ENCODE data around the gene TTLL6. TPM values are rescaled to one million over a fixed set of nuclear protein-coding genes. Genes with fewer than 3 reads are reported as not detected.

The TTLL6 gene
- total and polyA plus RNA-seq, 2 of the 8 experiments (the other 6 are each of a cell fraction or from before 2014, with no cell fraction given), result 2.6 to 4.3 TPM

DNA sequence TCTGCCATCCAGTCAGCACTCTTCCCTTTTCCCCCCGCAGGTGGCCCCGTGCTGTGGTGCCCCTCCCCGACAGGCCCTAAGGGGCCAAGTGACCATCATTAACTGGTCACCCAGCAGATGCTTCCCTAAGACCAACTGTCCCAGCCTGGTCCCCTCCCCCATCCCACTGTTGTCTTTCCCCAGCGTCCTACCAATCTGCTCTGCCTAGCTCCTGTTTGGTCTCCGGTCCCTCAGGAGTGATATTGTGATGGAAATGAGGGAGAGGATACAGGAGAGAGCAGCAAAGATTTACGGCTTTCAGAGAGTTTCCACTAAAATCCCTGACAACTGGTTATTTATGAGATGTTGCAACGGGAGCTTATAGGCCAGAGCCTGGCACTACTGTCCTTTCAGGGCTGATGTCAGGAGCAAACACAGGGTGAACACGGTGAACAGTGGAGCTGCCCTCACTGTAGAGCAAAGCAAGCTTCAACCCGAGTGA, 1.4 kb upstream of the TTLL6 start (continued):
- TF ChIP-seq, protein P1, sequence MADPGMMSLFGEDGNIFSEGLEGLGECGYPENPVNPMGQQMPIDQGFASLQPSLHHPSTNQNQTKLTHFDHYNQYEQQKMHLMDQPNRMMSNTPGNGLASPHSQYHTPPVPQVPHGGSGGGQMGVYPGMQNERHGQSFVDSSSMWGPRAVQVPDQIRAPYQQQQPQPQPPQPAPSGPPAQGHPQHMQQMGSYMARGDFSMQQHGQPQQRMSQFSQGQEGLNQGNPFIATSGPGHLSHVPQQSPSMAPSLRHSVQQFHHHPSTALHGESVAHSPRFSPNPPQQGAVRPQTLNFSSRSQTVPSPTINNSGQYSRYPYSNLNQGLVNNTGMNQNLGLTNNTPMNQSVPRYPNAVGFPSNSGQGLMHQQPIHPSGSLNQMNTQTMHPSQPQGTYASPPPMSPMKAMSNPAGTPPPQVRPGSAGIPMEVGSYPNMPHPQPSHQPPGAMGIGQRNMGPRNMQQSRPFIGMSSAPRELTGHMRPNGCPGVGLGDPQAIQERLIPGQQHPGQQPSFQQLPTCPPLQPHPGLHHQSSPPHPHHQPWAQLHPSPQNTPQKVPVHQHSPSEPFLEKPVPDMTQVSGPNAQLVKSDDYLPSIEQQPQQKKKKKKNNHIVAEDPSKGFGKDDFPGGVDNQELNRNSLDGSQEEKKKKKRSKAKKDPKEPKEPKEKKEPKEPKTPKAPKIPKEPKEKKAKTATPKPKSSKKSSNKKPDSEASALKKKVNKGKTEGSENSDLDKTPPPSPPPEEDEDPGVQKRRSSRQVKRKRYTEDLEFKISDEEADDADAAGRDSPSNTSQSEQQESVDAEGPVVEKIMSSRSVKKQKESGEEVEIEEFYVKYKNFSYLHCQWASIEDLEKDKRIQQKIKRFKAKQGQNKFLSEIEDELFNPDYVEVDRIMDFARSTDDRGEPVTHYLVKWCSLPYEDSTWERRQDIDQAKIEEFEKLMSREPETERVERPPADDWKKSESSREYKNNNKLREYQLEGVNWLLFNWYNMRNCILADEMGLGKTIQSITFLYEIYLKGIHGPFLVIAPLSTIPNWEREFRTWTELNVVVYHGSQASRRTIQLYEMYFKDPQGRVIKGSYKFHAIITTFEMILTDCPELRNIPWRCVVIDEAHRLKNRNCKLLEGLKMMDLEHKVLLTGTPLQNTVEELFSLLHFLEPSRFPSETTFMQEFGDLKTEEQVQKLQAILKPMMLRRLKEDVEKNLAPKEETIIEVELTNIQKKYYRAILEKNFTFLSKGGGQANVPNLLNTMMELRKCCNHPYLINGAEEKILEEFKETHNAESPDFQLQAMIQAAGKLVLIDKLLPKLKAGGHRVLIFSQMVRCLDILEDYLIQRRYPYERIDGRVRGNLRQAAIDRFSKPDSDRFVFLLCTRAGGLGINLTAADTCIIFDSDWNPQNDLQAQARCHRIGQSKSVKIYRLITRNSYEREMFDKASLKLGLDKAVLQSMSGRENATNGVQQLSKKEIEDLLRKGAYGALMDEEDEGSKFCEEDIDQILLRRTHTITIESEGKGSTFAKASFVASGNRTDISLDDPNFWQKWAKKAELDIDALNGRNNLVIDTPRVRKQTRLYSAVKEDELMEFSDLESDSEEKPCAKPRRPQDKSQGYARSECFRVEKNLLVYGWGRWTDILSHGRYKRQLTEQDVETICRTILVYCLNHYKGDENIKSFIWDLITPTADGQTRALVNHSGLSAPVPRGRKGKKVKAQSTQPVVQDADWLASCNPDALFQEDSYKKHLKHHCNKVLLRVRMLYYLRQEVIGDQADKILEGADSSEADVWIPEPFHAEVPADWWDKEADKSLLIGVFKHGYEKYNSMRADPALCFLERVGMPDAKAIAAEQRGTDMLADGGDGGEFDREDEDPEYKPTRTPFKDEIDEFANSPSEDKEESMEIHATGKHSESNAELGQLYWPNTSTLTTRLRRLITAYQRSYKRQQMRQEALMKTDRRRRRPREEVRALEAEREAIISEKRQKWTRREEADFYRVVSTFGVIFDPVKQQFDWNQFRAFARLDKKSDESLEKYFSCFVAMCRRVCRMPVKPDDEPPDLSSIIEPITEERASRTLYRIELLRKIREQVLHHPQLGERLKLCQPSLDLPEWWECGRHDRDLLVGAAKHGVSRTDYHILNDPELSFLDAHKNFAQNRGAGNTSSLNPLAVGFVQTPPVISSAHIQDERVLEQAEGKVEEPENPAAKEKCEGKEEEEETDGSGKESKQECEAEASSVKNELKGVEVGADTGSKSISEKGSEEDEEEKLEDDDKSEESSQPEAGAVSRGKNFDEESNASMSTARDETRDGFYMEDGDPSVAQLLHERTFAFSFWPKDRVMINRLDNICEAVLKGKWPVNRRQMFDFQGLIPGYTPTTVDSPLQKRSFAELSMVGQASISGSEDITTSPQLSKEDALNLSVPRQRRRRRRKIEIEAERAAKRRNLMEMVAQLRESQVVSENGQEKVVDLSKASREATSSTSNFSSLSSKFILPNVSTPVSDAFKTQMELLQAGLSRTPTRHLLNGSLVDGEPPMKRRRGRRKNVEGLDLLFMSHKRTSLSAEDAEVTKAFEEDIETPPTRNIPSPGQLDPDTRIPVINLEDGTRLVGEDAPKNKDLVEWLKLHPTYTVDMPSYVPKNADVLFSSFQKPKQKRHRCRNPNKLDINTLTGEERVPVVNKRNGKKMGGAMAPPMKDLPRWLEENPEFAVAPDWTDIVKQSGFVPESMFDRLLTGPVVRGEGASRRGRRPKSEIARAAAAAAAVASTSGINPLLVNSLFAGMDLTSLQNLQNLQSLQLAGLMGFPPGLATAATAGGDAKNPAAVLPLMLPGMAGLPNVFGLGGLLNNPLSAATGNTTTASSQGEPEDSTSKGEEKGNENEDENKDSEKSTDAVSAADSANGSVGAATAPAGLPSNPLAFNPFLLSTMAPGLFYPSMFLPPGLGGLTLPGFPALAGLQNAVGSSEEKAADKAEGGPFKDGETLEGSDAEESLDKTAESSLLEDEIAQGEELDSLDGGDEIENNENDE (IDR thresholded peaks at IDR 0.05; ENCODE audit: insufficient replicate concordance, low read length), result no peak
- TF ChIP-seq ASH2L (IDR thresholded peaks at IDR 0.05; ENCODE audit: low read length) (peak; percentile 91), SRF (IDR thresholded peaks at IDR 0.05; ENCODE audit: low read depth, low read length) (no peak), SP1 (IDR thresholded peaks at IDR 0.05; ENCODE audit: low read depth, low read length) (peak; percentile 83), RBBP5 (IDR thresholded peaks at IDR 0.05; ENCODE audit: borderline replicate concordance, low read depth, low read length) (peak; percentile 98; the same call in 1 of the 2 replicates), CEBPB (IDR thresholded peaks at IDR 0.05; ENCODE audit: low read depth, low read length) (0 out of 2 replicates have a peak, but pooled peaks have one; percentile 44), TCF12 (IDR thresholded peaks at IDR 0.05; ENCODE audit: low read depth, low read length) (0 out of 2 replicates have a peak, but pooled peaks have one; percentile 21), HDAC2 (IDR thresholded peaks at IDR 0.05; ENCODE audit: borderline replicate concordance in 1 of 2, low read depth in 2 of 2, low read length in 2 of 2) (0 out of 4 replicates have a peak, but pooled peaks of 1 of the 2 experiments have one; percentile 39), TAF1 (IDR thresholded peaks at IDR 0.05; ENCODE audit: low read depth, low read length) (0 out of 2 replicates have a peak, but pooled peaks have one; percentile 40), POU5F1 (IDR thresholded peaks at IDR 0.05; ENCODE audit: low read depth, low read length) (0 out of 2 replicates have a peak, but pooled peaks have one; percentile 57), KDM1A (IDR thresholded peaks at IDR 0.05; ENCODE audit: borderline replicate concordance, low read length) (peak; percentile 46; the same call in 1 of the 2 replicates)
